GM21515 (cell line): ENCODE measurements around the gene CLMP.

Experiments
- ATAC-seq: cut with Tn5 transposase; IDR thresholded peaks from one replicate; pipeline ENCODE4 v1.9.1; 2021; ENCODE audit not compliant: unreplicated experiment

CLMP gene

DNA sequence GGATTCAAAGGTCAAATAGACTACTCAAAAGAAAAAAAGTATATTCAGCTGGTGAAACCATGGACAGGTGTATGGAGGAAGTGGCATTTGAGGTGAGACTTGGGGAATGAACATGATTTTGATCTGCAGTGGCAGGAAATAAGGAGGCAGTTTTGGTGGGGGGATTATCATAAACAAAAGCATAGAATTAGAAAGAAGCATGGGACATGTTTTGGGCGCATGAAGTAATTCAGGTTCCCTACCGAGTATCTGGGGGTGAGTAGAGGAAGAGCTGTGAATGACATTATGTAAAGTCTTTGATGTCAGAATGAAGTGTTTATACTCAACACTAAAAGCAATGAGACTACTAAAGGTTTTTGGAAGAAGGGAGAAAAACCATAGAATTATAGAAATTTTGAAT is 3.1 kb downstream of the CLMP start:
- ATAC-seq, result no peak

- no peak for ATAC-seq
Observed at GRCh38 chr11:123190518-123190917, 4.5 kb downstream of the CLMP start.

DNA sequence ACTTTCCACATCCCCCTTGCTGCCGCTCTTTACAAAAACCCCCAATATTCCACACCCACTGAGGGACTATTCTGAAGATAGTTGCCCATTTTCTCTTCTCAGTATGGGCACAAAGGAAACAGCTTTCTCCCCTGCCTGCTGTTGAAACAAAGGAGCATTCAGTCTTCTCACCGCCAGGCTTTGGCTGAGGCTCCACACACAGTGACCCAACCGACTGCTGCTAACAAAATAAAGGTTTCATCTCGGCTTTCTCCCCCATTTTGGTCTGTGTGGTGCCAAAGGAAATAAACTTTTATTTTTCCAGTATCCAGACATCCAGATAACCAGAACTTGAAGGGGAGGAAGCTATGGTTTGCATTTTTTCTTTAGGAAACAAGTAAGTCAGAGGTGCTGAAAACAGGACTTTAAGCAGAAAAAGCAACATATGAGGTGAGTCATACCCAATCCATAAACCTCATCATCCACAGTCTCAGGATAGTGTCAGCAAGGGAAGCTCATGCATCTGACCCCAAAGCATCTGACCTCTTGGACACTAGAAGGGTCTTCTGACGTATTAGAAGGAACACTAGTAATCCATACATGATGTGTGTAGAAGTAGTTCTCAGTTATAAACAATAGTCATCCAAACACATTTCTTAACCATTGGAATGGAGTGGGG is 6.4 kb downstream of the CLMP start:
- ATAC-seq, result no peak

DNA sequence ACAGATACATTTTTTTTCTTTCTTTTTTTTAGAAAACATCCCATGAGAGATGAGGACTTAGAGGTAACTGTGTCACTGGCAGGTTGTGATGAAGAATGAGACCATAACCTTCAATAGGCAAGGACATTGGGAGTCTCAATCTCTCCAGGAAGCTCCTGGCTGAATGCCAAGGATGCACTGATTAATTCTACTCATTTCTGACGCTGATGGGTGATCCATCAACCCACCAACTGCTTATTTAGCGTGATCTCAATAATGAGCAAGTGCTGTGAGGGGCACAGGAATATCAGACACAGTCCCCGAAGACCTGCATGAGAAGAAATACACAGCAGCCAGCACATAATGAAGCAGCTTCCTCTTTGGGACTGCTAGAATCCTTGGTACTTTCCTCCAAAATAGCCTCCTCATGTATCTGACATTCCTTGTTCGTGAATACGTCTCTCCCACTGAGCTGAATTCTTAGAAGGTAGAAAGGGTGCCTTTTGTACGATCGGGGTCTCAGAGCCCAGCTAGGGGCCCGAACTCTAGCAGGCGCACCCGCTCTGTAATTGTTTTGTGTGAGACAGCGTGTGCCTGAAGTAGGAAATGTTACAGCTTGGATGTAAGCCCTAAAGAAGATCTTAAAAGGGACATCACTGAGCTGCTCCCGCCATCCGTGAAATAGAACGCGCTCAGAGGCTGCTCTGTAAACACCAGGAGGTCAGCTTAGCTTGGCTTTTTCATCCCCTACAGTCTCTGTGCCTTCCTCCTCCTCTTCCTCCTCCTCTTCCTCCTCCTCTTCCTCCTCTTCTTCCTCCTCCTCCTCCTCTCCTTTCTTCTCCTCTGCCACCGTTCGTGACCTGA is 7.2 kb downstream of the CLMP start:
- no peak for ATAC-seq

DNA sequence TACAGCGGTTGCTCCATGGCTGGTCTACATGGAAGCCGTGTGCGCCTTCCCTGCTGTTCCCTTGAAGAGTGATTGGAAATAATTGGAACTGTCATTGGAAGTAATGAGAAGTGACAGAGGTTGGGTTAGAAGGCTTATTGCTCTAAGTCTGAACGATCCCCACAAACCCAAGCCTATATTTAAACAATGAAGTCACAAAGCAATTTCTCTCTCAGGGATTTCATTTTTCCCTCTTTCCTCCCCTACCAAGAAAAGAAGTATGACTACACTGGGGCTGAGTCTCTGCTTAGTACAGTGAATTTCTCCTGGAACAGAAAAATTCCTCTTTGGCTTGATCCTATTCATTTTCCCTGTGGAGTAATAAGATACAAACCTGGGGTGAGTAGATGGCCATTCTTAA is 7.8 kb downstream of the CLMP start:
- ATAC-seq, result no peak

DNA sequence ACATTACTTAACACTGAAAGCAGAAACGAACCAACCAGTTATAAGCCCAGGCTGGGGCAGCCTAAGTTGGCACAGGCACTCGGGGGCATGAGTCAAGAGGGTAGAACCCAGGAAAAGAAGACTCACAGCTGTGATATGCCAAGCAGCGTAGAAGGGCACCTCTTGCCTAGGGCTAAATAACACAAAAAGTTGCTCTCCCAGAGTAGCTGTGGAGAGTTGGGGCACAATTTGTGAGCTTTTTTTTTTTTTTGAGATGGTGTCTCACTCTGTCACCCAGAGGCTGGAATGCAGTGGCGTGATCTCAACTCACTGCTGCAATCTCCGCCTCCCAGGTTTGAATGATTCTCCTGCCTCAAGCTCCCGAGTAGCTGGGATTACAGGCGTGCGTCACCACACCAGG is 8.8 kb downstream of the CLMP start:
- no peak for ATAC-seq

GRCh38 chr11:123185326-123185725 is 9.7 kb downstream of the CLMP start:
- ATAC-seq, result no peak

DNA sequence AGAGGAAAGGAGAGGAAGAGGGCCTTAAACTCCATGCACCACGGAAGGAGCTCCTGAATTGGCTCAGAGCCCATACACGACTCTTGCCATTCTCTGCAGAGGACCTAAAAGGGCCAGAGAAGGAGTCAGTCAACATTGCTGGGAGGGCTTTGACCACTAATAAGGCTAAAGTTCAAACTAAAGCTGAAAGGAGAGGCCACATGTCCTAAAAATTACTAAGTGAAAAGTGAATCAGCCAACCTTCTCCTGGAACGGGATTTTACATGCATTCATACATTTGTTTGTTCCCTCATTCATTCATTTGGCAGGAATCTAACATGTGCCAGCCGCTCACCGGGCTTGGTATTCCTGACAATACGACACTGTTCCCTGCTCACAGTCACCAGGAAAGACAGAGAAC is 10.5 kb downstream of the CLMP start:
- ATAC-seq, result no peak

- ATAC-seq, result no peak
Observed at GRCh38 chr11:123183391-123184099, 11.5 kb downstream of the CLMP start.

DNA sequence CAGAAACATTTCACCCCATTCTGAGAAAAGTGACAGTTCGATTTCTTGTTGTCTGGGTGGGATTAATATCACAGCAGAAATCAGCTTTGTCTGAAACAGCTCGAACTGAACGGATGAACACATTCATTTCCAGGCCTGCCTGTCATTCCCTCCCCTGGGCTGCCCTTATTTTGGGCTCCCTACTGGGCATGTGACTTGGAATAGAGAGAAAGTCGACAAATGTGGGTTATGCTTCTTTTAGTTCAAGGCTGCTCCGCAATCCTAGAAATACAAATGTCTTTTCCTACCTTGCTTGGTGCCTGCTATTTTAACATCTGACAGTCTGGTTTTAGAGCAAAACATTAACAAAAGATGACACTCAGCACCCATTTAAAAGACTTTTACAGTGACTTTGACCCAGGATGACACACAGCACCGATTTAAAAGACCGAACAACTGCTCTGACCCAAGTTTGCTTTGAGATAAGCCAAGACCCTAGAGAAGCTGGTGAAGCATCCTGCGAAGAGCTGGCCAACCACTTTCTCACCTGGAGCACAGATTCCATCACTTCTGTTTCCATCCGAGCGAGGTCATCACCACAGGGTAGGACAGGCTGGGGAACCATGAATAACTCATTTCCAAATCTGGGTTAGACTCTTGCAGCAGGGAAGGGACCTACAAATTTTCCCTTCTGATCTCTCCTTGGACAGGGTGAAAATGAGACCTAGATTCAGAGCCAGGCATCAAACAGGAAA is 13.1 kb downstream of the CLMP start:
- ATAC-seq, result no peak

DNA sequence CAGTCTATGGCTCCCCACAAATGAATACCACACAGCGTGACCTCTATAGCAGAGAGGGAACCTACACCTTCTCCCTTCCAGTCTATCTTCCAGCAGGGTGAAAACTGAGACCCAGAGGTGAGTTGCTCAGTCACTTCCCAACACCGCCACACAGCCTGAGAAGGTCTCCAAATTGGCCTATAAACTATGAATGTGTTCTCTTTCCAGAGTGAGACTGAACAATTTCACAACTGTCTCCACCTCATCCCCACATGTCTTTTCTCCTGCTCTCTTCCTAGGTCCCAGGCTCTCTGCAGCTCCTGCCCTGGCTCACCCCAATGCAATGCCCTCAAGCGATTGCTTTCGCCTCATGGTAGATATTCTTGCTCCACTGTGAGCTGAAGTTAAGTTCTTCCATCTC is 14.0 kb downstream of the CLMP start:
- ATAC-seq, result no peak

DNA sequence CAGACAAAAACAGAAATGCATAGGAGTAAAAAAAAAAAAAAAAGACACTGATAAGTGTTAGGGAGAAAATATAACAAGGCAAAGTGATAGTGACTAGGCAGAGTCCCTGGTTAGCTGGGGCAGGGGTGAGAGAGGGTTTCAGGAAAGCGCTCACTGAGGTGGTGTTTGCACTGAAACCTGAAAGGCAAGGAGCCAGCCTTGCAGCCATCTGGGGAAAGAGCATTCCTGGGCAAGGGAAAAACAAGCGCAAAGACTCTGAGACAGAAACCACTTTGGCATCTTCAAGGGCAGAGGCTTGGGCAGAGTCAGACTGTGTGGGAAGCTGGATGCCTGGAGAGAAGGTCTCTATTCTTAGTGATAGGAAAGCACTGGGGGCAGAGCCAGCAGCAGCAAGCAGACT is 14.5 kb downstream of the CLMP start:
- no peak for ATAC-seq

- ATAC-seq, result no peak
Observed at GRCh38 chr11:123180166-123180565, 14.9 kb downstream of the CLMP start.

GRCh38 chr11:123179586-123179985 is 15.5 kb downstream of the CLMP start:
- ATAC-seq, result no peak

DNA sequence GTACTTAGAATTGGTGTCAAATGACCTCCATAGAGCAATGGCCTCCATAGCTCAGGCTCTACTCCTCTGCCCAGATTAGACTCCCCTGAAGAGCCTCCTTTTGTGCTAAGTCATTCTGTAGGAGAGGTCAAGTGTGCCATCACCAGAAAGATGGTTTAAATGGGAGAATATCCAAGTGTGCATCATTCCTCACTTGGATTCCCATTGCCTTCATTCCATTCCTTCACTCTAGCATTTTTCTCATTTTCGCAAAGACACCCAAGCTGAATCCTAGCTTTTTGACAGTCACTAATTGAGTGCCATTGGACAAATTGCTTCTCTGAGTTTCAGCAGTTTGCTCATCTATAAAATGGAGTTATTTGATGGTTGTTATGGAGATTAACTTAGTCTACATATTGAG is 16.9 kb downstream of the CLMP start:
- no peak for ATAC-seq

DNA sequence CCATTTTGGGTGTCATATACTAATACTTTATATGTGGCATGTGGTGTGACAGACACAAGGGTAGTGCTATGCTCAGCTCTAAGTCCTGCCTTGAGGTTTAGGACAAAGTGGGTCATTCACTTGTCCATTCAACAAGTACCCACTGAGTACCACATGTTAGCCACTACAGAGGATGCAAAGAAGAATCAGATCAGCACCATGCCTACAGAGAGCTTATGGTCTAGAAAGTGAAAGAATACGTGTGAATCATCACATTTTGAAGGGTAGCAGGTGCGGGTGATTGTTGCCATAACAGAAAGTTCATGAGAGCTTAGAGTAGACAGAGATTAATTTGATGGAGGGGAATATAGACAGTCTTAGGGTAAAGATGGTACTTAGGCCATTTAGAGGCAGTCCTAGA is 18.3 kb downstream of the CLMP start:
- no peak for ATAC-seq

- no peak for ATAC-seq
Observed at GRCh38 chr11:123174196-123175183, 20.6 kb downstream of the CLMP start.

DNA sequence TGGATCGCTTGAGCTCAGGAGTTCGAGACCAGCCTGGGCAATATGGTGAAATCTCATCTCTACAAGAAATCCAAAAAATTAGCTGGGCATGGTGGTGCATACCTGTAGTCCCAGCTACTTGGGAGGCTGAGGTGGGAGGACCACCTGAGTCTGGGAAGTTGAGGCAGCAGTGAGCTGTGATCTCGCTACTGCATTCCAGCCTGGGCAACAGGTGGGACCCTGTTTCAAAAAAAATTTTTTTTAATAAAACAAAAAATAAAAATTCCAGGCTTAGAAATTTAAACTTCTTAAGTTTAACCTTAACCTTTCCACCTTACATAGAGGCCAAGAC is 21.2 kb downstream of the CLMP start:
- ATAC-seq, result no peak

DNA sequence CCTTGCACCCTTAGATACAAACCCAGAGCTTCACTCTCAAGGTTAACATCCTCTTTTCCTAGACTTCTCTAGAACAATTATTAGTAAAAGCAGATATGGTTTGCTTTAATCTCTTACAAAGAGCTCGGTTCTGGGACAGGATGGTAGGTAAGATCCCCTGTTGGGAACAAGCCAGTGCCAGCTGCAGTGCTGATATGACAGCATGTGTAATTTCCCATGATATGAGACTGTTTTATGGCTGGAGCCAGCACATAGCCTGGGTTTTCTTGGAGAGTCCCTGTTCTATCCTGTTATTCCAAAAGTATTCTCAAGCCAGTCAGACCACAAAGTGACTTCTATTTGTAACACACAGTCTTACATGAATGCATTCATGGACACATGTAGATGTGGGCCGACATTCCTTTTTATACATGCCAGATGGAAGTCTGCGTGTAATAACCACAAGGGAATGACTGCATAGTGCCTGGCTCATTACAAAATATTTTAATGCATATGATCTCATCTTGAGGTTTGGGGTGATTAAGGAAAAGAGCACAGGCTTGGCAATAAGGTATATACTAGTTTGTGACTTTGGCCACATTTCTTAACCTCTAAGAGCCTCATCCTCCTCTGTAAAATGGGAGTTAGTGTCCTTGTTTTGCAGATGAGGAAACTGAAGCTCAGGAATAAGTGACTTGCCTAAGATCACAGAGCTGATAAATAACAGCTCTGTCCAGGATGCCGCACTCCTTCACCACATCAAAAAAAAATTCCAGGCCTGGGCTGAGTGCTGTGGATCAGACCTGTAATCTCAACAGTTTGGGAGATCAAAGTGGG is 21.8 kb downstream of the CLMP start:
- ATAC-seq, result no peak
